Measurements from ENCODE around the gene RUVBL1. TPM values are rescaled to one million over a fixed set of nuclear protein-coding genes. Genes with fewer than 3 reads are reported as not detected.

The RUVBL1 gene
- total RNA-seq, 2 donors from 2014 or later: 7.5 to 22.1 TPM

DNA sequence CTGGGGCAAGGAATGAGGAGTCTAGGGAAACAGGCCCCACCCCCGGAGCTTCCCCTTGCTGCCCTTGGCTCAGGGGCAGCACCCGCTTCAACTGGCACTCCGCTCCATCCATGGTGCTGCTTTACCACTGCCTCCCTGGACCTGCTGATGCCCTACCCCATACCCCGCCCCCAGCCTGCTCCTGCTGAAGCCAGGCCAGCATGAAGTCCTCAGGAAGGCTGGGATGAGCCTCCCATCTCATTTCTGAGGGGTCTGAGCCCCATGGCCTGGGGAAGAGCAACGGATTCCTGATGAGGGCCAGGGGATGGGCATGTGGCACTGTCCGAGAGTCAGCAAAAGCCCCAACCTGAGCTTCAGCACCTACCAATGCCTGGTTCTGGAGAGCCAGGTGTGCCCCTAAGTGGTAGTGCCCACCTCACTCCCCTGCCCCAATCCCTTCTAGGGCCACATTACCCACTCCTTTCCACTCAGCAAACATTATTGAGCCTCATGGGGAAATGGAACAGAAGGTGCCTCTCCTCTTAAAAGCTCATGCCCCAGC lies 50.4 kb downstream of the RUVBL1 start:
- H3K36me3 ChIP-seq (replicated peaks in 1 of 2; ENCODE audit: insufficient read depth in 1 of 2, low read depth in 2 of 2): peaks cover 16 to 25% of the 10 kb centered on the region in 2 donors
- H3K27ac ChIP-seq: peak overlapping the region in 1 of 4 donors; percentile 28
- DNase-seq (no peak), ATAC-seq (no peak)
- 60 to 75% methylated on average over 1 to 6 of the region's 6 CpGs for WGBS, 2 donors
- no peak overlapping the region for H3K4me3 ChIP-seq
- H3K4me1 ChIP-seq: peaks cover 63% of the 10 kb centered on the region
- intact Hi-C loops (cut with DNase I): loop anchor here (10.0 kb wide), 1 partner anchor 432 kb away; no protein-coding TSS in a partner anchor
- H3K27me3 ChIP-seq: no peaks in the 10 kb centered on the region
- H3K9me3 ChIP-seq: no peaks in the 10 kb centered on the region
- TF ChIP-seq, protein P1, sequence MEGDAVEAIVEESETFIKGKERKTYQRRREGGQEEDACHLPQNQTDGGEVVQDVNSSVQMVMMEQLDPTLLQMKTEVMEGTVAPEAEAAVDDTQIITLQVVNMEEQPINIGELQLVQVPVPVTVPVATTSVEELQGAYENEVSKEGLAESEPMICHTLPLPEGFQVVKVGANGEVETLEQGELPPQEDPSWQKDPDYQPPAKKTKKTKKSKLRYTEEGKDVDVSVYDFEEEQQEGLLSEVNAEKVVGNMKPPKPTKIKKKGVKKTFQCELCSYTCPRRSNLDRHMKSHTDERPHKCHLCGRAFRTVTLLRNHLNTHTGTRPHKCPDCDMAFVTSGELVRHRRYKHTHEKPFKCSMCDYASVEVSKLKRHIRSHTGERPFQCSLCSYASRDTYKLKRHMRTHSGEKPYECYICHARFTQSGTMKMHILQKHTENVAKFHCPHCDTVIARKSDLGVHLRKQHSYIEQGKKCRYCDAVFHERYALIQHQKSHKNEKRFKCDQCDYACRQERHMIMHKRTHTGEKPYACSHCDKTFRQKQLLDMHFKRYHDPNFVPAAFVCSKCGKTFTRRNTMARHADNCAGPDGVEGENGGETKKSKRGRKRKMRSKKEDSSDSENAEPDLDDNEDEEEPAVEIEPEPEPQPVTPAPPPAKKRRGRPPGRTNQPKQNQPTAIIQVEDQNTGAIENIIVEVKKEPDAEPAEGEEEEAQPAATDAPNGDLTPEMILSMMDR (IDR thresholded peaks at IDR 0.05): no peak
- TF ChIP-seq POLR2A (IDR thresholded peaks at IDR 0.05): no peak

DNA sequence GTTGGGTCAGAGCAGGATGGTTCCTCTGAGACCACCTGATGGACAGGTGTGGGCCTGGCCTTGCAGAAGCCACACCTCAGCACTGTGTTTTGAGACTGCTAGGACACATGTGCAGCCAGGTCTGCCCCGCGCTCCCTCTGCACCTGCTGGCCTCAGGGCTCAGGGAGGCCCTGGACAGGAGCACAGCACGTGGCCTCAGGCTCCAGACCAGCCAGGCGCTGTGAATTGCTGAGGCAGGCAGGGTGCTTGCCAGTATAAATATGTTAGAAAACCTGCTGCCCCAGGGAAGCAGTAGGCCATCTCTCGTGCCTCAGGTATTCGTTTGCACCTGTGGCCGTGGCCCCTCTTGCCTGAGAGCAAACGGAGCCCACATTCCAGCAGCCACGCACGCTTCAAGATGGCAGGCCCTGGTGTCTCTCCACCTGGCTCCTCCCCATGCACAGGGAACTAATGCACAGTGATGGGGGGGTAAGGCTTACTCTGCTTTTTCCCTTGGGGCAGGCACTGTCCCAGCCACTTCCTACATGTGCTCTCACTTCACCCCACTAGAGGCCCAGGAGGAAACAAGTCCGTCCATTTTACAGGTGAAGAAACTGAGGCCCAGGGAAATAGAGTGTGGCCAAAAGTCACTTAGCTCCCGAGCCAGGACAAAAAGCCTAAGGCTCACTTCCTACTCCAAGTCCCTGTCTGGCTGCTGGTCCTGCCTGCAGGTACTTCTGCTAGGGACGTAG lies 51.0 kb downstream of the RUVBL1 start:
- intact Hi-C loops (cut with DNase I): loop anchor here (10.0 kb wide), 1 partner anchor 432 kb away; no protein-coding TSS in a partner anchor
- no peak overlapping the region for H3K4me3 ChIP-seq
- H3K27ac ChIP-seq: peak overlapping the region in 2 of 4 donors; percentile 27 to 28
- peaks cover 65% of the 10 kb centered on the region for H3K4me1 ChIP-seq
- DNase-seq: peak; percentile 52 to 78 (median 68)
- H3K36me3 ChIP-seq (replicated peaks in 1 of 2; ENCODE audit: insufficient read depth in 1 of 2, low read depth in 2 of 2): peaks cover 16 to 32% of the 10 kb centered on the region in 2 donors
- H3K27me3 ChIP-seq: no peaks in the 10 kb centered on the region
- TF ChIP-seq, protein P1 (IDR thresholded peaks at IDR 0.05): no peak
- no peak for TF ChIP-seq POLR2A (IDR thresholded peaks at IDR 0.05)
- 50 to 63% methylated on average over 6 to 13 of the region's 13 CpGs for WGBS, 2 donors
- ATAC-seq: peak; percentile 27
- no peaks in the 10 kb centered on the region for H3K9me3 ChIP-seq

DNA sequence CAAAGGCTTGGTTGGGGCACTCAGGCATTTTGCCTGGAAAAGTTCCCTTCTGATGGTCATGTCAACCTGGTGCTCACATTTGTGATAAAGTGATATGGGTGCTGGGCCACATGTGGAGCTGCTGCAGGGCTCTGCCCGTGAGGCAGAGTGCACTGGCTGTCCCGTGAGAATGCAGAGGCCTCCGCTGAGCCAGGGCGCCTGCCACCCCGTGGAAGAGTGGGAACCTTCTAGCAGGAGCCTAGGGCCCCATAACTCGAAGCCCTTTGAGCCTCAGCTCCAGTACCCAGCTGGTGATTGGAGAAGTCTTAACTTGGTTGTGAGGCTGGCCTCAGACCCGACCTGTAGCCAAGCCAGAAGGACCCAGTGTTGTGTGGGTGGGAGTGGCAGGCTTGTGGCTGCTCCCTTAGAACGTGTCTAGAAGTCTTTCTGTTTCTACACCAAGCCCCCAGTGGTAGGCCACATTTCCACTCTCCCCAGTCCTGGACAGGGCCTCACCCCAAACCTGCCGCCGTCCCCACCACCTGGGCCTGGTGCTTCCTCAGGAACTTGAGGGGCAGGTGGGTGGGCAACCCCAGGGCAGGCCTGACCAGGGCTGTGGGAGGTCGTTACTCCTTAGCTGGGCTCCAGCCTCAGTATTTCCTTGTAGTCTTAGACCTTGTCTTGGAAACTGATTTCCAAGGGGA lies 51.7 kb downstream of the RUVBL1 start:
- intact Hi-C loops (cut with DNase I): loop anchor here (10.0 kb wide), 1 partner anchor 433 kb away; no protein-coding TSS in a partner anchor
- TF ChIP-seq POLR2A (IDR thresholded peaks at IDR 0.05): no peak
- TF ChIP-seq, protein P1 (IDR thresholded peaks at IDR 0.05): no peak
- peaks cover 65% of the 10 kb centered on the region for H3K4me1 ChIP-seq
- peak overlapping the region in 2 of 4 donors; percentile 27 to 28 for H3K27ac ChIP-seq
- ATAC-seq (no peak), DNase-seq (no peak)
- peaks cover 21 to 39% of the 10 kb centered on the region in 2 donors for H3K36me3 ChIP-seq (replicated peaks in 1 of 2; ENCODE audit: insufficient read depth in 1 of 2, low read depth in 2 of 2)
- no peak overlapping the region for H3K4me3 ChIP-seq
- no peaks in the 10 kb centered on the region for H3K9me3 ChIP-seq
- no peaks in the 10 kb centered on the region for H3K27me3 ChIP-seq
- 56 to 82% methylated on average over 5 to 11 of the region's 11 CpGs for WGBS, 2 donors

DNA sequence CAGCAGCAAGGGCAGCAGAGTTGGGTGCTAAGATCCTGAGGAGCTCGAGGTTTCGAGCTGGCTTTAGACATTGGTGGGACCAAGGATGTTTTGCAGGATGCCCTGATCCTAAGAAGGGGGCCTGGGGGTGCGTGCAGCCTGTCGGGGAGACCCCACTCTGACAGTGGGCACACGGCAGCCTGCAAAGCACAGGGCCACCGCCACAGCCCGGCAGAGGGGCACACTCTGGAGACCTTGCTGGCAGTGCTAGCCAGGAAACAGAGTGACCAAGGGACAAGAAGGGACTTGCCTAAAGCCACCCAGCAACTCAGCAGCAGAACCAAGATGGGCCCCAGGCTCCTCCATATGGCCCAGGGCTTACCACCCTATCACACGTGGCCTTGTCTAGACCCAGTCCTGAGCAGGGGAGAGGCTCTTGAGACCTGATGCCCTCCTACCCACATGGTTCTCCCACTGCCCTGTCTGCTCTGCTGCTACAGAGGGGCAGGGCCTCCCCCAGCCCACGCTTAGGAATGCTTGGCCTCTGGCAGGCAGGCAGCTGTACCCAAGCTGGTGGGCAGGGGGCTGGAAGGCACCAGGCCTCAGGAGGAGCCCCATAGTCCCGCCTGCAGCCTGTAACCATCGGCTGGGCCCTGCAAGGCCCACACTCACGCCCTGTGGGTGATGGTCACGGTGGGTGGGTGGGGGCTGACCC lies 52.6 kb downstream of the RUVBL1 start:
- DNase-seq (no peak), ATAC-seq (no peak)
- Histone ChIP-seq H3K9me3 (no peaks in the 10 kb centered on the region), H3K4me1 (peaks cover 62% of the 10 kb centered on the region), H3K27ac (peak overlapping the region in 1 of 4 donors; percentile 31), H3K36me3 (replicated peaks in 1 of 2; ENCODE audit: insufficient read depth in 1 of 2, low read depth in 2 of 2) (peaks cover 24 to 44% of the 10 kb centered on the region in 2 donors), H3K27me3 (no peaks in the 10 kb centered on the region), H3K4me3 (no peak overlapping the region)
- 73 to 80% methylated on average over 6 to 13 of the region's 13 CpGs for WGBS, 2 donors
- TF ChIP-seq, protein P1 (IDR thresholded peaks at IDR 0.05): no peak
- TF ChIP-seq POLR2A (IDR thresholded peaks at IDR 0.05): no peak
- intact Hi-C loops (cut with DNase I): loop anchor here (10.0 kb wide), 1 partner anchor 434 kb away; no protein-coding TSS in a partner anchor
